ENCODE measurements around the gene PPARG. TPM values are rescaled to one million over a fixed set of nuclear protein-coding genes. Genes with fewer than 3 reads are reported as not detected.
A peak's percentile ranks its signal among the peaks of the same experiment; 100 is the strongest.

The PPARG gene
- total RNA-seq, 1 donor from 2014 or later, result 28.5 TPM

DNA sequence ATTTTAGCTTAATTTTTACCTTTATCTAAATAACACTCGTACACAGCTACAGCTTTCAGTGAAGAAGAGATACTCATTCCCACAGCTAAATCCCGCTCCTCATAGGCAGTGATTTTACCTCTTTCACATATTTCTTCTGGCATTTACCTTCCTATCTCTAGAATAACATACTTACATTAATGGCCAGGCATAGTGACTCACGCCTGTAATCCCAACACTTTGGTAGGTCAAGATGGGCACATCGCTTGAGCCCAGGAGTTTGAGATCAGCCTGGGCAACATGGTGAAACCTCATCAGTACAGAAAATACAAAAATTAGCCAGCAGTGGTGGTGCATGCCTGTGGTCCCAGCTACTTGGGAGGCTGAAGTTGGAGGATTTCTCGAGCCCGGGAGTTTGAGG lies 80.2 kb downstream of the PPARG start:
- Histone ChIP-seq H3K9me3 (no peaks in the 10 kb centered on the region), H3K27me3 (no peaks in the 10 kb centered on the region), H3K4me1 (peaks cover 18% of the 10 kb centered on the region), H3K27ac (no peak overlapping the region), H3K36me3 (no peaks in the 10 kb centered on the region), H3K4me3 (no peak overlapping the region)
- intact Hi-C loops (cut with DNase I), result no loop called here
- no peak for TF ChIP-seq POLR2AphosphoS5 (IDR thresholded peaks at IDR 0.05; ENCODE audit: insufficient read depth in 1 of 2, low read depth in 1 of 2)
- DNase-seq (ENCODE audit: extremely low spot score in 2 of 2), result no peak

DNA sequence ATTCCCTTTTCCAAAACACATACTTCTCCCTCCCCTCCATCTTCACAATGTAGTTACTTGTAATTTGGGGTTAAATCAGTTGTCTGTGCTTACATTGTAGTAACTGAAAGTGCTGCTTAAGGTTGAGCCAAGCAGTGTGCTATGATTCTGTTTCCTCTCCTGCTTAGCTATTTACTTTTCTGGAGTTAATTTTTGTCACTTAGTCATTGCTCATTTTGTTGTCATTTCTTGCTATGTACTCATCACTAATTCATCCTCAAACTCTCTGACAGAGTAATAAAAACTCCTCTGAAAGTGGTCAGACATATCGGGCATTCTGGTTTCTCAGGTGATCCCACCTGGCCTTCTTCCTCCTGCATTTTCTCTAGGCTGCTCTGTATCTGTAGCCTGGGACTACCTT lies 80.7 kb downstream of the PPARG start:
- no peaks in the 10 kb centered on the region for H3K27me3 ChIP-seq
- H3K9me3 ChIP-seq, result no peaks in the 10 kb centered on the region
- no peak for DNase-seq (ENCODE audit: extremely low spot score in 2 of 2)
- no peak overlapping the region for H3K4me3 ChIP-seq
- intact Hi-C loops (cut with DNase I), result no loop called here
- TF ChIP-seq POLR2AphosphoS5 (IDR thresholded peaks at IDR 0.05; ENCODE audit: insufficient read depth in 1 of 2, low read depth in 1 of 2) (no peak), POLR2A (IDR thresholded peaks at IDR 0.05) (no peak)
- TF ChIP-seq, protein P1, sequence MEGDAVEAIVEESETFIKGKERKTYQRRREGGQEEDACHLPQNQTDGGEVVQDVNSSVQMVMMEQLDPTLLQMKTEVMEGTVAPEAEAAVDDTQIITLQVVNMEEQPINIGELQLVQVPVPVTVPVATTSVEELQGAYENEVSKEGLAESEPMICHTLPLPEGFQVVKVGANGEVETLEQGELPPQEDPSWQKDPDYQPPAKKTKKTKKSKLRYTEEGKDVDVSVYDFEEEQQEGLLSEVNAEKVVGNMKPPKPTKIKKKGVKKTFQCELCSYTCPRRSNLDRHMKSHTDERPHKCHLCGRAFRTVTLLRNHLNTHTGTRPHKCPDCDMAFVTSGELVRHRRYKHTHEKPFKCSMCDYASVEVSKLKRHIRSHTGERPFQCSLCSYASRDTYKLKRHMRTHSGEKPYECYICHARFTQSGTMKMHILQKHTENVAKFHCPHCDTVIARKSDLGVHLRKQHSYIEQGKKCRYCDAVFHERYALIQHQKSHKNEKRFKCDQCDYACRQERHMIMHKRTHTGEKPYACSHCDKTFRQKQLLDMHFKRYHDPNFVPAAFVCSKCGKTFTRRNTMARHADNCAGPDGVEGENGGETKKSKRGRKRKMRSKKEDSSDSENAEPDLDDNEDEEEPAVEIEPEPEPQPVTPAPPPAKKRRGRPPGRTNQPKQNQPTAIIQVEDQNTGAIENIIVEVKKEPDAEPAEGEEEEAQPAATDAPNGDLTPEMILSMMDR (IDR thresholded peaks at IDR 0.05), result no peak
- peaks cover 23% of the 10 kb centered on the region for H3K4me1 ChIP-seq
- H3K36me3 ChIP-seq, result no peaks in the 10 kb centered on the region
- H3K27ac ChIP-seq, result no peak overlapping the region

DNA sequence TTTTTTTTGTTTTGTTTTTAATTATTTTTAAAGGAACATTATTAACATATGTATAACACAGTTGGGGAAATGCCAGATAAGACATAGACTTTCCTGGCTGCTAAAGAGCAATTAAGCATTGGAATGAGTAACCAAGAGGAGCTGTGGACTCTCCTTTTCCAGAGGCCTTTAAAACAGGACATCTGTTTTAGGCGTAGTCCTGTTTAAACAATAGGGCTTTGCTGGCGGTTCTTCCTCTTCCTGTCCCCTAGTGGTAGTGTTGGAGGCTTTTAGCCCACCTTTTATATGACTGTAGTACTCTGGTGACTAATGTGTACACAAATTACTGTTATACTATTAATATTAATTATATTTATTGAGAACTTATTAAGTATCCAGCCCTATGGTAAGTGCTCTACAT lies 81.9 kb downstream of the PPARG start:
- H3K36me3 ChIP-seq, result no peaks in the 10 kb centered on the region
- H3K9me3 ChIP-seq, result no peaks in the 10 kb centered on the region
- H3K27me3 ChIP-seq, result no peaks in the 10 kb centered on the region
- H3K27ac ChIP-seq, result no peak overlapping the region
- TF ChIP-seq POLR2A (IDR thresholded peaks at IDR 0.05) (no peak), POLR2AphosphoS5 (IDR thresholded peaks at IDR 0.05; ENCODE audit: insufficient read depth in 1 of 2, low read depth in 1 of 2) (peak in 1 of 2 donors; percentile 42)
- TF ChIP-seq, protein P1 (IDR thresholded peaks at IDR 0.05), result no peak
- H3K4me1 ChIP-seq, result peaks cover 25% of the 10 kb centered on the region
- H3K4me3 ChIP-seq, result no peak overlapping the region
- DNase-seq (ENCODE audit: extremely low spot score in 2 of 2), result no peak
- intact Hi-C loops (cut with DNase I), result no loop called here

DNA sequence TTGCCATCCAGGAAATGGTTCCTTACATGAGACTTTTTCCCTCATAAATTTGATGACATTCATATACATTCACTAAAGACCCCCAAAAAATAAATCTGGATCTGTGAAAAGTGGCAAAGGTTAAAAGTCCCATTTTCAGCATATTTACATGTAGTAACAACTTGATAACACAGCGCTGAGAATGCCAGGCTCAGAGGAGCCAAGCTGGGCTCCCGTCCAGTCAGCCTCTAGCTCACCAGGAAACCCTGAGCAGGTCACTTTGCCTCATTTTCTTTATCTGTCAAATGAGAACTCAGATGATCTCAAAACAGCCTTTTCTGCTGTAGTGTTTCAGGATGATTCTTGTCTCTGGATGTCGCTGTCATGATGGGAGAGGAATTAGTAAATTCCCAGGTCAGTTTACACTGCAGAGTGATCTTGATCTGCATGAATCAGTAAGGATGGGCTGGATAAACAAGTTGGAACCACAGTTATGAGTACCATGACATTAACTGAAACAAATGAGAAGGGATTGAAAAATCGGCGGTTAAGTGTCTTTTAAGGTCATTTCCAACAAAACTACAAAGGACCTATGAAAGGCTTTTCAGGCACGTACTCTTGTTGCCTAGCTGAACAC lies 82.8 kb downstream of the PPARG start:
- Histone ChIP-seq H3K4me1 (peaks cover 25% of the 10 kb centered on the region), H3K4me3 (no peak overlapping the region), H3K36me3 (no peaks in the 10 kb centered on the region), H3K27ac (peak overlapping the region; percentile 23), H3K9me3 (no peaks in the 10 kb centered on the region), H3K27me3 (no peaks in the 10 kb centered on the region)
- no peak for DNase-seq (ENCODE audit: extremely low spot score in 2 of 2)
- intact Hi-C loops (cut with DNase I), result no loop called here
- no peak for TF ChIP-seq POLR2A (IDR thresholded peaks at IDR 0.05)
- TF ChIP-seq, protein P1 (IDR thresholded peaks at IDR 0.05), result no peak
- TF ChIP-seq POLR2AphosphoS5 (IDR thresholded peaks at IDR 0.05; ENCODE audit: insufficient read depth in 1 of 2, low read depth in 1 of 2), result no peak

DNA sequence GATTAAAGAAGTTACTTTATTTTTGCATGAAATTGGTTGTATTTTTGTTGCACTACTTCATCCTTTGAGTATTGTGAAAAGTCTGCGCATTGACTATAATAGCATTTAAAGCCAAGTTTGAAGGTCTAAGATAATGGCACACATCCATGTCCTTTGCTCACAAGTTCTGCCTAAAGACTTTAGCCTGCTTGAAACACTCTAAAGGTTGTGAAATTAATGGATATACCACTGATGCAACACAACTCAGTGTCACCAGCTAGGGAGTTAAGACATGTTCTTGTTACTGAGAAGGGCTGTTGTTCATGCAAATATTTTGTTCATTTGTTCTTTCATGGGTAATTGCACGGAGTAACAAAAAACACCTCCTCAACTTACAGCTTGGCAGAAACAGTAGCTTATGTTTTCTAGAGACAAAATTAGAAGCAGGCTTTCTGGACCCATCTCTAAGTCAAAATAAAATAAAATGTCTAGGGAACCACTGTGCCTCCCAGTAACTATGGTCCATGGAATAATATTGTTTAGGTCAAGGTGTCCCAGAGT lies 83.9 kb downstream of the PPARG start:
- DNase-seq (ENCODE audit: extremely low spot score in 2 of 2), result no peak
- intact Hi-C loops (cut with DNase I), result no loop called here
- no peak overlapping the region for H3K4me3 ChIP-seq

More for the DNA sequence above, 83.9 kb downstream of the PPARG start:
- H3K27me3 ChIP-seq, result no peaks in the 10 kb centered on the region
- H3K4me1 ChIP-seq, result peaks cover 25% of the 10 kb centered on the region
- H3K9me3 ChIP-seq, result no peaks in the 10 kb centered on the region
- no peak for TF ChIP-seq POLR2AphosphoS5 (IDR thresholded peaks at IDR 0.05; ENCODE audit: insufficient read depth in 1 of 2, low read depth in 1 of 2)
- TF ChIP-seq POLR2A (IDR thresholded peaks at IDR 0.05), result no peak
- TF ChIP-seq, protein P1 (IDR thresholded peaks at IDR 0.05), result no peak
- H3K36me3 ChIP-seq, result no peaks in the 10 kb centered on the region
- H3K27ac ChIP-seq, result no peak overlapping the region

Measured in vagina (tissue), 2 donors.